ENCODE data around the gene ATP6V1G2.

- TF ChIP-seq, protein P1, sequence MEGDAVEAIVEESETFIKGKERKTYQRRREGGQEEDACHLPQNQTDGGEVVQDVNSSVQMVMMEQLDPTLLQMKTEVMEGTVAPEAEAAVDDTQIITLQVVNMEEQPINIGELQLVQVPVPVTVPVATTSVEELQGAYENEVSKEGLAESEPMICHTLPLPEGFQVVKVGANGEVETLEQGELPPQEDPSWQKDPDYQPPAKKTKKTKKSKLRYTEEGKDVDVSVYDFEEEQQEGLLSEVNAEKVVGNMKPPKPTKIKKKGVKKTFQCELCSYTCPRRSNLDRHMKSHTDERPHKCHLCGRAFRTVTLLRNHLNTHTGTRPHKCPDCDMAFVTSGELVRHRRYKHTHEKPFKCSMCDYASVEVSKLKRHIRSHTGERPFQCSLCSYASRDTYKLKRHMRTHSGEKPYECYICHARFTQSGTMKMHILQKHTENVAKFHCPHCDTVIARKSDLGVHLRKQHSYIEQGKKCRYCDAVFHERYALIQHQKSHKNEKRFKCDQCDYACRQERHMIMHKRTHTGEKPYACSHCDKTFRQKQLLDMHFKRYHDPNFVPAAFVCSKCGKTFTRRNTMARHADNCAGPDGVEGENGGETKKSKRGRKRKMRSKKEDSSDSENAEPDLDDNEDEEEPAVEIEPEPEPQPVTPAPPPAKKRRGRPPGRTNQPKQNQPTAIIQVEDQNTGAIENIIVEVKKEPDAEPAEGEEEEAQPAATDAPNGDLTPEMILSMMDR (IDR thresholded peaks at IDR 0.05), result no peak
- TF ChIP-seq SIN3A (IDR thresholded peaks at IDR 0.05; ENCODE audit: borderline replicate concordance, insufficient read depth, low read depth, low read length) (no peak), POLR2AphosphoS5 (IDR thresholded peaks at IDR 0.05; ENCODE audit: low read depth, low read length) (no peak), TCF7L2 (IDR thresholded peaks at IDR 0.05; ENCODE audit: low read depth, low read length) (no peak)
- TF ChIP-seq, protein P2, sequence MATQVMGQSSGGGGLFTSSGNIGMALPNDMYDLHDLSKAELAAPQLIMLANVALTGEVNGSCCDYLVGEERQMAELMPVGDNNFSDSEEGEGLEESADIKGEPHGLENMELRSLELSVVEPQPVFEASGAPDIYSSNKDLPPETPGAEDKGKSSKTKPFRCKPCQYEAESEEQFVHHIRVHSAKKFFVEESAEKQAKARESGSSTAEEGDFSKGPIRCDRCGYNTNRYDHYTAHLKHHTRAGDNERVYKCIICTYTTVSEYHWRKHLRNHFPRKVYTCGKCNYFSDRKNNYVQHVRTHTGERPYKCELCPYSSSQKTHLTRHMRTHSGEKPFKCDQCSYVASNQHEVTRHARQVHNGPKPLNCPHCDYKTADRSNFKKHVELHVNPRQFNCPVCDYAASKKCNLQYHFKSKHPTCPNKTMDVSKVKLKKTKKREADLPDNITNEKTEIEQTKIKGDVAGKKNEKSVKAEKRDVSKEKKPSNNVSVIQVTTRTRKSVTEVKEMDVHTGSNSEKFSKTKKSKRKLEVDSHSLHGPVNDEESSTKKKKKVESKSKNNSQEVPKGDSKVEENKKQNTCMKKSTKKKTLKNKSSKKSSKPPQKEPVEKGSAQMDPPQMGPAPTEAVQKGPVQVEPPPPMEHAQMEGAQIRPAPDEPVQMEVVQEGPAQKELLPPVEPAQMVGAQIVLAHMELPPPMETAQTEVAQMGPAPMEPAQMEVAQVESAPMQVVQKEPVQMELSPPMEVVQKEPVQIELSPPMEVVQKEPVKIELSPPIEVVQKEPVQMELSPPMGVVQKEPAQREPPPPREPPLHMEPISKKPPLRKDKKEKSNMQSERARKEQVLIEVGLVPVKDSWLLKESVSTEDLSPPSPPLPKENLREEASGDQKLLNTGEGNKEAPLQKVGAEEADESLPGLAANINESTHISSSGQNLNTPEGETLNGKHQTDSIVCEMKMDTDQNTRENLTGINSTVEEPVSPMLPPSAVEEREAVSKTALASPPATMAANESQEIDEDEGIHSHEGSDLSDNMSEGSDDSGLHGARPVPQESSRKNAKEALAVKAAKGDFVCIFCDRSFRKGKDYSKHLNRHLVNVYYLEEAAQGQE (IDR thresholded peaks at IDR 0.05; ENCODE audit: insufficient read depth in 1 of 2, low read depth in 2 of 2, low read length in 1 of 2), result no peak
These were observed 11.3 kb upstream of the ATP6V1G2 start for GRCh38 chr6:31557443-31558317.

All from Panc1 (cell line).